Measurements from ENCODE around the gene GABRA1.

Gene GABRA1

GRCh38 chr5:161851691-161852299, 3.9 kb downstream of the GABRA1 start:
- ChIA-PET CTCF (interaction anchor here (0.6 to 0.8 kb wide), 4 partner anchors 451 to 1556 kb away, joined by 3 to 4 read pairs (median 3); no protein-coding TSS in a partner anchor), POLR2A (ENCODE audit: low non-redundant PET) (no interaction called here)
- peak; percentile 62 for TF ChIP-seq CTCF (conservative IDR thresholded peaks at IDR 0.05; ENCODE audit: low read depth)
- no peak overlapping the region for H3K27ac ChIP-seq
- DNase-seq (ENCODE audit: low spot score) = peak; percentile 13

DNA sequence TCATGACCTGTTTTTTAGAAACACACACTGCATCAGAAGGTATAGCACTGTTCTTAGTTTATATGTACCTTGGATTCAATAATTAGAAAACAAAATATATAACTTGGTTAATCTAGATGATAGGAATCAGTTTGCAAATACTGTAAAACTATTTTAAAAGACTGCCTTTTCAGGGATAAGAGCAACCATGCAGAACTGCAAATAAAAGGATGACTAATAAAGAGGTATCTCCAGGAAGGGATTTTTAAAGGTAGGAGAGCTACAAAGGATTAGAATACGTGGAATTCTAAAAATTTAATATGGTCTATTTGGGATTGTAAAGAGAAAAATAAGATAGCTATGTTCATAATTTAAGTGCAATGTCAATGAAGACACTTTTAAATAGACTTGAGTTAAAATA, 9.4 kb downstream of the GABRA1 start:
- ChIA-PET CTCF (no interaction called here), POLR2A (ENCODE audit: low non-redundant PET) (no interaction called here)
- TF ChIP-seq CTCF (conservative IDR thresholded peaks at IDR 0.05; ENCODE audit: low read depth) = no peak
- DNase-seq (ENCODE audit: low spot score) = no peak
- no peak overlapping the region for H3K27ac ChIP-seq

GRCh38 chr5:161863259-161863658, 15.3 kb downstream of the GABRA1 start:
- ChIA-PET POLR2A (ENCODE audit: low non-redundant PET) (no interaction called here), CTCF (no interaction called here)
- no peak for TF ChIP-seq CTCF (conservative IDR thresholded peaks at IDR 0.05; ENCODE audit: low read depth)
- no peak overlapping the region for H3K27ac ChIP-seq
- DNase-seq (ENCODE audit: low spot score) = no peak

GRCh38 chr5:161863811-161864210, 15.9 kb downstream of the GABRA1 start:
- DNase-seq (ENCODE audit: low spot score) = no peak
- ChIA-PET POLR2A (ENCODE audit: low non-redundant PET) (no interaction called here), CTCF (no interaction called here)
- H3K27ac ChIP-seq = no peak overlapping the region
- TF ChIP-seq CTCF (conservative IDR thresholded peaks at IDR 0.05; ENCODE audit: low read depth) = no peak

DNA sequence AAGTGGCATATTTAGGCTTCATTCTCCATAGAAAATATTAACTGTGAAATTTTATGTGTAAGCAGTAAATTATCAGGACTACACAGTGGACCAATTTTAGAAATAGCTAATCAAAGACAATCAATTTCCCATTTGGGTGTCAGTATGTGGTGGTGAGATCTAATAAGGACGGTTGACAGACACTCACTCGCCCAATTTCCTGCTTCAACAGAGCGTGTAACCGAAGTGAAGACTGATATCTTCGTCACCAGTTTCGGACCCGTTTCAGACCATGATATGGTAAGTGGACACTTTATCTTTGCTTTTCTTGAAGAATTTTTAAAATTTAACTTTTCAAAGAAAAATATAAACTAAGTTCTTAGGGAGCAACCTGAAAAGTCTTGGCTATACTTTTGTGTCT, 17.6 kb downstream of the GABRA1 start:
- POLR2A ChIA-PET (ENCODE audit: low non-redundant PET) = no interaction called here
- H3K27ac ChIP-seq = no peak overlapping the region
- CTCF ChIA-PET = interaction anchor here (0.8 kb wide), 1 partner anchor 1465 kb away, joined by 3 read pairs; no protein-coding TSS in a partner anchor
- no peak for DNase-seq (ENCODE audit: low spot score)
- TF ChIP-seq CTCF (conservative IDR thresholded peaks at IDR 0.05; ENCODE audit: low read depth) = no peak

DNA sequence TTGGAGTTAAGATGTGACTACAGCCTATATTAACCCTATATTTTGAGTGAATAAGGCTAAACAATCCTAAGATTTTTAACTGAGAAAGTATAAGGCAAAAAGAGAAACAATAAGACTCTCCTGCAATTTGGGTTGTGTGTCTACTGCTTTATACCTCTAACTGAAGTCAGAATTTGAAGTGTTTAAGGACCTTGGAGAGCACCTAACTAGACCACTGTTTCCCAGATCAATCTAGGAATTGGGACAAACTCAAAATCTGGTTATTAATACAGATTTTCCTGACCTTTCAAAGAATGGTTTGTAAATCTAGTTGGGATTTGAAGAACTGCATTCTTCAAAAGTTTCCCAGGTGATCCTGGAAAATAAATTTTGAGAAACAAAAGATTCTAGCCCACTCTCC, 42.1 kb downstream of the GABRA1 start:
- POLR2A ChIA-PET (ENCODE audit: low non-redundant PET) = no interaction called here
- TF ChIP-seq CTCF (conservative IDR thresholded peaks at IDR 0.05; ENCODE audit: low read depth) = no peak
- CTCF ChIA-PET = no interaction called here
- no peak overlapping the region for H3K27ac ChIP-seq
- no peak for DNase-seq (ENCODE audit: low spot score)

All from RWPE1 (cell line).